B cell (primary cell): ENCODE measurements around the gene PLPPR5. TPM values are rescaled to one million over a fixed set of nuclear protein-coding genes. Genes with fewer than 3 reads are reported as not detected.

ENCODE experiments used
- ATAC-seq: fragments of 200-7000 bp; cut with Tn5 transposase; one replicate; pipeline ENCODE4 v1.10.0; 2021; ENCODE audit warnings: low read depth, mild to moderate bottlenecking, moderate number of reproducible peaks, moderate library complexity
- CTCF ChIA-PET: fragments of 350-600 bp; sonication (Branson Sonifier 250); formaldehyde crosslinking; loops from one replicate; lab custom pipeline; 2021; ENCODE audit warnings: antibody characterized with exemption, inconsistent platforms; lab: Charles Lee
- POLR2A ChIA-PET: fragments of 350-600 bp; sonication (Branson Sonifier 250); formaldehyde crosslinking; loops from one replicate; lab custom pipeline; 2021; ENCODE audit warnings: antibody characterized with exemption; lab: Charles Lee
- DNase-seq: peaks from one replicate; pipeline ENCODE4 v3.0.0; 2013
- H2AFZ ChIP-seq: 2 replicates; pipeline ENCODE4 v1.6.1; 2012; ENCODE audit warnings: mild to moderate bottlenecking, low read depth, low read length; ENCODE audit not compliant: insufficient read depth, poor library complexity, severe bottlenecking
- H3K27ac ChIP-seq, 2 donors: 1 replicate in 1 of 2; 2 replicates in 1 of 2; pipeline ENCODE4 v1.5.1; 2012 to 2013; ENCODE audit warnings: low read length in 2 of 2, mild to moderate bottlenecking in 2 of 2, moderate library complexity in 1 of 2
- H3K27me3 ChIP-seq, 4 experiments: fragments of 200-600 bp in 1 of 4; sonication (generic) in 1 of 4; replicated peaks in 1 of 4; 1 replicate in 2 of 4; 2 replicates in 2 of 4; pipeline versions ENCODE4 v1.6.1 to v1.7.0; 2013 to 2016; ENCODE audit warnings: low read length in 3 of 4, mild to moderate bottlenecking in 2 of 4, mixed read lengths in 1 of 4, moderate library complexity in 1 of 4; ENCODE audit not compliant: insufficient read depth in 4 of 4, control insufficient read depth in 3 of 4; ENCODE audit errors: control extremely low read depth in 1 of 4
- H3K36me3 ChIP-seq, 2 experiments: replicated peaks in 1 of 2; 1 replicate in 1 of 2; 2 replicates in 1 of 2; pipeline versions ENCODE4 v1.6.1 to v1.7.1; 2013; ENCODE audit warnings: low read length in 1 of 2; ENCODE audit not compliant: insufficient read depth in 2 of 2, control insufficient read depth in 1 of 2; ENCODE audit errors: control extremely low read depth in 1 of 2, extremely low read depth in 1 of 2
- H3K4me1 ChIP-seq, 2 donors: fragments of 200-600 bp in 1 of 2; sonication (generic) in 1 of 2; 1 replicate in 1 of 2; 2 replicates in 1 of 2; pipeline versions ENCODE4 v1.5.1 to v1.6.1; 2013 to 2017; ENCODE audit warnings: low read length in 2 of 2; ENCODE audit not compliant: control insufficient read depth in 2 of 2, insufficient read depth in 2 of 2
- H3K4me2 ChIP-seq: replicated peaks from 2 replicates; pipeline ENCODE3; 2012; ENCODE audit warnings: mild to moderate bottlenecking, low read depth, low read length; ENCODE audit not compliant: poor library complexity, severe bottlenecking
- H3K4me3 ChIP-seq, 5 experiments: fragments of 200-600 bp in 1 of 5; sonication (generic) in 1 of 5; 1 replicate in 3 of 5; 2 replicates in 2 of 5; pipeline versions ENCODE4 v1.5.1 to v1.7.0; 2011 to 2016; ENCODE audit warnings: low read length in 4 of 5, mild to moderate bottlenecking in 4 of 5, low read depth in 2 of 5, control low read depth in 1 of 5, moderate library complexity in 1 of 5; ENCODE audit not compliant: insufficient read depth in 1 of 5; ENCODE audit errors: control extremely low read depth in 1 of 5, extremely low read depth in 1 of 5
- H3K79me2 ChIP-seq: fragments of 200-600 bp; sonication (generic); one replicate; pipeline ENCODE4 v1.6.0; 2016; ENCODE audit warnings: low read length; ENCODE audit not compliant: control insufficient read depth, insufficient read depth
- H3K9ac ChIP-seq: fragments of 200-600 bp; sonication (generic); 2 replicates; pipeline ENCODE4 v1.6.1; 2017; ENCODE audit warnings: mild to moderate bottlenecking, low read length, moderate library complexity
- H3K9me3 ChIP-seq, 3 donors: one replicate each; pipeline versions ENCODE4 v1.6.1 to v1.7.1; 2013; ENCODE audit warnings: low read length in 2 of 3; ENCODE audit not compliant: control insufficient read depth in 2 of 3, insufficient read depth in 1 of 3; ENCODE audit errors: control extremely low read depth in 1 of 3
- H4K20me1 ChIP-seq: 2 replicates; pipeline ENCODE4 v1.6.0; 2012; ENCODE audit warnings: mild to moderate bottlenecking, low read length; ENCODE audit not compliant: insufficient read depth, control insufficient read depth, poor library complexity, severe bottlenecking
- H3K27ac Mint-ChIP-seq: one replicate; pipeline ENCODE4 v1.8.0; 2021; ENCODE audit warnings: mixed read lengths
- H3K27me3 Mint-ChIP-seq: one replicate; pipeline ENCODE4 v1.8.0; 2021; ENCODE audit warnings: mixed read lengths
- H3K4me1 Mint-ChIP-seq: one replicate; pipeline ENCODE4 v1.8.0; 2021; ENCODE audit warnings: mixed read lengths
- H3K4me3 Mint-ChIP-seq: one replicate; pipeline ENCODE4 v1.8.0; 2021; ENCODE audit warnings: mixed read lengths
- H3K9me3 Mint-ChIP-seq: one replicate; pipeline ENCODE4 v1.8.0; 2022; ENCODE audit warnings: mixed read lengths; ENCODE audit not compliant: insufficient read depth
- EZH2 ChIP-seq: IDR thresholded peaks from 2 replicates; pipeline ENCODE4 v1.6.1; 2012; ENCODE audit warnings: borderline replicate concordance, low read depth, mild to moderate bottlenecking, moderate library complexity, low read length; ENCODE audit not compliant: insufficient read depth, poor library complexity, severe bottlenecking
- WGBS: methylation state at CpG from one replicate; pipeline ENCODE4 v1.1.5; 2013; ENCODE audit warnings: missing lambda C conversion rate; ENCODE audit not compliant: insufficient coverage; 5-methylcytosine and 5-hydroxymethylcytosine counted together
- intact Hi-C: fragments of 100-400 bp; cut with micrococcal nuclease; formaldehyde crosslinking; loops from one replicate; pipeline ENCODE4 v1.10.0; 2022
- polyA plus RNA-seq: library from polyadenylated mRNA; depleted of rRNA; stranded (reverse); fragments of >200 nt; gene quantifications from 2 replicates; pipeline ENCODE4 v1.2.3, GENCODE V29; 2012
- total RNA-seq, 2 donors: library from RNA; stranded (reverse); fragments of 120-200 nt in 1 of 2; gene quantifications; 1 replicate in 1 of 2; 2 replicates in 1 of 2; pipeline versions ENCODE4 v1.2.3 to v1.2.4, GENCODE V29; 2013 to 2022
- TF ChIP-seq, protein P1 (sequence below): fragments of 200-600 bp; IDR thresholded peaks from one replicate; pipeline ENCODE4 v1.8.0; 2022; ENCODE audit warnings: antibody characterized with exemption, mild to moderate bottlenecking

PLPPR5 gene
- total and polyA plus RNA-seq, 2 donors (not counting 1 experiment from before 2014, with no cell fraction given), result not detected

- ChIA-PET CTCF (no interaction called here), POLR2A (no interaction called here)
- Mint-ChIP-seq H3K4me3 (no peak overlapping the region), H3K27me3 (no peaks in the 10 kb centered on the region), H3K4me1 (no peaks in the 10 kb centered on the region), H3K9me3 (peaks cover 2% of the 10 kb centered on the region), H3K27ac (no peak overlapping the region)
- no peak for TF ChIP-seq EZH2
- TF ChIP-seq, protein P1, sequence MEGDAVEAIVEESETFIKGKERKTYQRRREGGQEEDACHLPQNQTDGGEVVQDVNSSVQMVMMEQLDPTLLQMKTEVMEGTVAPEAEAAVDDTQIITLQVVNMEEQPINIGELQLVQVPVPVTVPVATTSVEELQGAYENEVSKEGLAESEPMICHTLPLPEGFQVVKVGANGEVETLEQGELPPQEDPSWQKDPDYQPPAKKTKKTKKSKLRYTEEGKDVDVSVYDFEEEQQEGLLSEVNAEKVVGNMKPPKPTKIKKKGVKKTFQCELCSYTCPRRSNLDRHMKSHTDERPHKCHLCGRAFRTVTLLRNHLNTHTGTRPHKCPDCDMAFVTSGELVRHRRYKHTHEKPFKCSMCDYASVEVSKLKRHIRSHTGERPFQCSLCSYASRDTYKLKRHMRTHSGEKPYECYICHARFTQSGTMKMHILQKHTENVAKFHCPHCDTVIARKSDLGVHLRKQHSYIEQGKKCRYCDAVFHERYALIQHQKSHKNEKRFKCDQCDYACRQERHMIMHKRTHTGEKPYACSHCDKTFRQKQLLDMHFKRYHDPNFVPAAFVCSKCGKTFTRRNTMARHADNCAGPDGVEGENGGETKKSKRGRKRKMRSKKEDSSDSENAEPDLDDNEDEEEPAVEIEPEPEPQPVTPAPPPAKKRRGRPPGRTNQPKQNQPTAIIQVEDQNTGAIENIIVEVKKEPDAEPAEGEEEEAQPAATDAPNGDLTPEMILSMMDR, result no peak
- DNase-seq (no peak), ATAC-seq (no peak)
- Histone ChIP-seq H3K4me1 (no peaks in the 10 kb centered on the region), H4K20me1 (no peaks in the 10 kb centered on the region), H3K4me3 (no peak overlapping the region), H3K27ac (no peak overlapping the region), H3K9ac (no peak overlapping the region), H2AFZ (no peak overlapping the region), H3K36me3 (no peaks in the 10 kb centered on the region), H3K27me3 (no peaks in the 10 kb centered on the region), H3K9me3 (peaks cover 0 to 7% (median 0%) of the 10 kb centered on the region in 3 donors), H3K4me2 (no peak overlapping the region), H3K79me2 (no peaks in the 10 kb centered on the region)
- WGBS, result 100% methylated on average over 2 of the region's 6 CpGs
- intact Hi-C loops, result no loop called here
These were observed 107.8 kb downstream of the PLPPR5 start for GRCh38 chr1:98896711-98897445.

DNA sequence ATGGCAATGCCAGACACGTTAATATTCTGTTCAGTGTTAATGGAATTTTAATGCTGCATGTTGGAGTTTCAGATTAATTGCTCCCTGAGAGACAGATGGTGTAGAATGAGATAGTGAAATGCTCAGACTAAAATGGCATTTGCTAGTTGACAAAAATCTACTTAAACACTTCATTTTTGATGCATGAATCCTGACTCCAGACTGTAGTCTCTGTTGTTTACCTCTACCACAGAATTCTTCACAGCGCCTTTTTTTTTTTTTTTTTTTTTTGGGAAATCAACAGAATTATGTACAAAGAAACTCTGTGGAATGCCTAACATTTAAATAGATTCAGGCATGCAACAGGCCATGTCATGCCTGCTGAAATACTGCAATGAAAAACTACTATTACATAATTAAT is 111.3 kb downstream of the PLPPR5 start:
- H3K4me1 ChIP-seq, result no peaks in the 10 kb centered on the region
- no peaks in the 10 kb centered on the region for H3K36me3 ChIP-seq
- no peak overlapping the region for H3K27ac ChIP-seq
- no peak overlapping the region for H3K4me2 ChIP-seq
- TF ChIP-seq EZH2, result no peak
- TF ChIP-seq, protein P1, result no peak
- DNase-seq (no peak), ATAC-seq (no peak)
- H3K9me3 ChIP-seq, result peaks cover 0 to 7% (median 0%) of the 10 kb centered on the region in 3 donors
- no peaks in the 10 kb centered on the region for H3K27me3 ChIP-seq
- no peaks in the 10 kb centered on the region for H3K79me2 ChIP-seq
- Mint-ChIP-seq H3K4me1 (no peaks in the 10 kb centered on the region), H3K27me3 (no peaks in the 10 kb centered on the region), H3K9me3 (peaks cover 2% of the 10 kb centered on the region), H3K4me3 (no peak overlapping the region), H3K27ac (no peak overlapping the region)
- intact Hi-C loops, result no loop called here
- WGBS, result no CpG with 5 or more reads among the region's 2 CpGs
- no peak overlapping the region for H3K4me3 ChIP-seq
- POLR2A ChIA-PET, result no interaction called here
- H3K9ac ChIP-seq, result no peak overlapping the region
- no peaks in the 10 kb centered on the region for H4K20me1 ChIP-seq
- CTCF ChIA-PET, result no interaction called here
- H2AFZ ChIP-seq, result no peak overlapping the region
